CD4-positive, alpha-beta T cell (primary cell): ENCODE data around the gene RPTN. TPM values are rescaled to one million over a fixed set of nuclear protein-coding genes. Genes with fewer than 3 reads are reported as not detected.

Experiments used
- ATAC-seq: fragments of 200-7000 bp; cut with Tn5 transposase; one replicate; pipeline ENCODE4 v1.10.0; 2022; ENCODE audit warnings: mild to moderate bottlenecking; ENCODE audit not compliant: poor library complexity
- CTCF ChIA-PET: fragments of 350-600 bp; sonication (Branson Sonifier 250); formaldehyde crosslinking; loops from one replicate; lab custom pipeline; 2021; ENCODE audit warnings: antibody characterized with exemption, inconsistent platforms; lab: Charles Lee
- POLR2A ChIA-PET: fragments of 350-600 bp; sonication (Branson Sonifier 250); formaldehyde crosslinking; loops from one replicate; lab custom pipeline; 2021; ENCODE audit warnings: antibody characterized with exemption, inconsistent platforms; lab: Charles Lee
- DNase-seq, 14 experiments: peaks; one replicate each; pipeline ENCODE4 v3.0.0-alpha.2; 2013 to 2020; ENCODE audit warnings: mixed read lengths in 2 of 14
- H3K27ac ChIP-seq, 2 donors: one replicate each; pipeline versions ENCODE4 v1.5.1 to v1.7.0; 2013; ENCODE audit warnings: low read length in 2 of 2, low read depth in 1 of 2, mild to moderate bottlenecking in 1 of 2
- H3K27me3 ChIP-seq, 2 experiments: 1 replicate in 1 of 2; 2 replicates in 1 of 2; pipeline versions ENCODE4 v1.6.1 to v1.7.0; 2013; ENCODE audit warnings: low read length in 2 of 2, control low read depth in 1 of 2, mild to moderate bottlenecking in 1 of 2, moderate library complexity in 1 of 2; ENCODE audit not compliant: insufficient read depth in 2 of 2, control insufficient read depth in 1 of 2
- H3K36me3 ChIP-seq: one replicate; pipeline ENCODE4 v1.6.1; 2013; ENCODE audit warnings: low read length, control low read depth; ENCODE audit not compliant: insufficient read depth
- H3K4me1 ChIP-seq: one replicate; pipeline ENCODE4 v1.6.1; 2013; ENCODE audit warnings: low read length, control low read depth; ENCODE audit not compliant: insufficient read depth
- H3K4me3 ChIP-seq: one replicate; pipeline ENCODE4 v1.5.1; 2013; ENCODE audit warnings: mild to moderate bottlenecking, low read length, moderate library complexity
- H3K9me3 ChIP-seq, 2 experiments: 1 replicate in 1 of 2; 2 replicates in 1 of 2; pipeline versions ENCODE4 v1.6.1 to v1.7.0; 2013; ENCODE audit warnings: low read length in 2 of 2, mild to moderate bottlenecking in 2 of 2, control low read depth in 1 of 2, moderate library complexity in 1 of 2; ENCODE audit not compliant: control insufficient read depth in 1 of 2, insufficient read depth in 1 of 2
- H3K27ac Mint-ChIP-seq: one replicate; pipeline ENCODE4 v1.8.0; 2020; ENCODE audit warnings: mixed read lengths
- H3K27me3 Mint-ChIP-seq: one replicate; pipeline ENCODE4 v1.8.0; 2021; ENCODE audit warnings: mixed read lengths
- H3K36me3 Mint-ChIP-seq: one replicate; pipeline ENCODE4 v1.8.0; 2021; ENCODE audit warnings: low read depth, mixed read lengths
- H3K4me1 Mint-ChIP-seq: one replicate; pipeline ENCODE4 v1.8.0; 2021; ENCODE audit warnings: low read depth, mixed read lengths
- H3K4me3 Mint-ChIP-seq: one replicate; pipeline ENCODE4 v1.8.0; 2020; ENCODE audit warnings: mild to moderate bottlenecking, mixed read lengths
- H3K9me3 Mint-ChIP-seq: one replicate; pipeline ENCODE4 v1.8.0; 2020; ENCODE audit warnings: mixed read lengths
- intact Hi-C, 2 experiments: fragments of 100-400 bp; cut with DNase I in 1 of 2; cut with micrococcal nuclease in 1 of 2; formaldehyde crosslinking; loops; one replicate each; pipeline versions ENCODE4 v1.15.1 to v1.9.0; 2023 to 2025; cut with DNase I, micrococcal nuclease
- total RNA-seq, 174 experiments: library from RNA in 2 of 174; stranded (reverse) in 2 of 174; gene quantifications; one replicate each; pipeline ENCODE4 v1.2.3 and lab custom pipeline; 2021 to 2026
- TF ChIP-seq, protein P1 (sequence below): fragments of 200-600 bp; IDR thresholded peaks from one replicate; pipeline ENCODE4 v1.8.0; 2022; ENCODE audit warnings: antibody characterized with exemption, mild to moderate bottlenecking

Gene RPTN
- total RNA-seq, 2 experiments from 2014 or later, result not detected

DNA sequence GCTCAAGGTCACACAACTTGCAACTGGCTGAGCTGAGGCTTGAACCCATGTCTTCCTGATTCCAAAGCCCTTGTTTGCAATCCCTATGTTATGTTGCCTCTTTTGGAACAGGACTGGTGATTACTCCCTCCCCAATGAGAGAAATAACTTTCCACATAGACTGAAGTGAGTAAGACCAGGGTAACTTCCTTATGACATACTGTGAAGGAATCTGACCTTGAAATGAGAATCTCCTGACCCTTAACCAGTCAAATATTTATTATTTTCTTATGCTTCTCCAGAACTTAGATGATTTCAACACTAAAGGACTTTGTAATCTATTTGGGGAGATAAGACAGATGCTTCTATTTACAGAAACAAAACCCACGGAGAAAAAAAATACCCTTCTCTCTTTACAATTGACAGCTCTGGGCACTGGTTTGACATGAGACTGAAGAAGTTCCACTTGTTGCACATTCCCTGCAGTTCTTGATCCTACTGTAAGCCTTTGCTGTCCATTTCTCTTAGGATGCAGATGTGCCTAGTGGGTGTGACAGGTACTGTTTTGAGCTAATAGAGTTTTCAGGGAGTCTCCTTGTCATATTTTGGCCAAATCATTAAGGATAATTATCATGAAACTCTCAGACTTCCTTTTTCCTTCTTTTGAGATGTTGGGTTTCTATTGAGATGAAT lies 3.9 kb upstream of the RPTN start:
- no peak for DNase-seq
- no peaks in the 10 kb centered on the region for H3K36me3 Mint-ChIP-seq
- POLR2A ChIA-PET, result no interaction called here

DNA sequence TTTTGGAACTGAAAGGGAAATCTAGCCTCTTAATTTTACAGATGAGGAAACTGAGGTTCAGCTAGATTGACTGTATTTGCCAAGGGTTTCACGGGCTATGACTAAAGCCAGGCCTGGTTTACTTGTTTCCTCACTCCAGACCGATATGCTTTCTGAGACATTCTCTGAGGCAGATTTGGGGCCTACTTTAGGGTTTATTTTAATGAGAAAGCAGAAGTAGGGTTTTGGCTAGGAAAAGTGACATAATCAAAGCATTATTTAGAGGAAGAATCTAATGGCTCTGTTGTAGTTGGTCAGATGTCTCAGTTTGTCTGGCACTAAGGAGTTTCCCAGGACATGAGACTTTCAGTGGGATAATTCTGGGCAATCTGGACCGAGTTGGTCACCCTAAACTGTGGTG lies 1.5 kb upstream of the RPTN start:
- Mint-ChIP-seq H3K4me3 (no peak overlapping the region), H3K9me3 (no peaks in the 10 kb centered on the region), H3K4me1 (peaks cover 3% of the 10 kb centered on the region), H3K36me3 (no peaks in the 10 kb centered on the region), H3K27me3 (no peaks in the 10 kb centered on the region), H3K27ac (no peak overlapping the region)
- H3K27me3 ChIP-seq, result no peaks in the 10 kb centered on the region
- ChIA-PET POLR2A (no interaction called here), CTCF (interaction anchor here (0.5 kb wide), 1 partner anchor 59 kb away, joined by 4 read pairs; no protein-coding TSS in a partner anchor)
- ATAC-seq (no peak), DNase-seq (peak in 2 of 14 experiments; percentile 41 to 45)
- TF ChIP-seq, protein P1, sequence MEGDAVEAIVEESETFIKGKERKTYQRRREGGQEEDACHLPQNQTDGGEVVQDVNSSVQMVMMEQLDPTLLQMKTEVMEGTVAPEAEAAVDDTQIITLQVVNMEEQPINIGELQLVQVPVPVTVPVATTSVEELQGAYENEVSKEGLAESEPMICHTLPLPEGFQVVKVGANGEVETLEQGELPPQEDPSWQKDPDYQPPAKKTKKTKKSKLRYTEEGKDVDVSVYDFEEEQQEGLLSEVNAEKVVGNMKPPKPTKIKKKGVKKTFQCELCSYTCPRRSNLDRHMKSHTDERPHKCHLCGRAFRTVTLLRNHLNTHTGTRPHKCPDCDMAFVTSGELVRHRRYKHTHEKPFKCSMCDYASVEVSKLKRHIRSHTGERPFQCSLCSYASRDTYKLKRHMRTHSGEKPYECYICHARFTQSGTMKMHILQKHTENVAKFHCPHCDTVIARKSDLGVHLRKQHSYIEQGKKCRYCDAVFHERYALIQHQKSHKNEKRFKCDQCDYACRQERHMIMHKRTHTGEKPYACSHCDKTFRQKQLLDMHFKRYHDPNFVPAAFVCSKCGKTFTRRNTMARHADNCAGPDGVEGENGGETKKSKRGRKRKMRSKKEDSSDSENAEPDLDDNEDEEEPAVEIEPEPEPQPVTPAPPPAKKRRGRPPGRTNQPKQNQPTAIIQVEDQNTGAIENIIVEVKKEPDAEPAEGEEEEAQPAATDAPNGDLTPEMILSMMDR, result no peak
- no peaks in the 10 kb centered on the region for H3K36me3 ChIP-seq
- H3K4me1 ChIP-seq, result no peaks in the 10 kb centered on the region
- H3K9me3 ChIP-seq, result no peaks in the 10 kb centered on the region
- no peak overlapping the region for H3K27ac ChIP-seq
- no peak overlapping the region for H3K4me3 ChIP-seq
- intact Hi-C loops, result no loop called here

More for the DNA sequence above, 3.9 kb upstream of the RPTN start:
- Histone ChIP-seq H3K27me3 (peaks cover 0 to 4% of the 10 kb centered on the region in 2 experiments), H3K4me1 (no peaks in the 10 kb centered on the region), H3K9me3 (no peaks in the 10 kb centered on the region), H3K36me3 (no peaks in the 10 kb centered on the region), H3K27ac (no peak overlapping the region), H3K4me3 (no peak overlapping the region)
- Mint-ChIP-seq H3K4me1 (peaks cover 7% of the 10 kb centered on the region), H3K9me3 (no peaks in the 10 kb centered on the region), H3K4me3 (no peak overlapping the region), H3K27ac (no peak overlapping the region), H3K27me3 (no peaks in the 10 kb centered on the region)
- CTCF ChIA-PET, result interaction anchor here (1.1 kb wide), 1 partner anchor 10 kb away, joined by 3 read pairs; no protein-coding TSS in a partner anchor
- intact Hi-C loops, result no loop called here
- no peak for ATAC-seq
- TF ChIP-seq, protein P1, result no peak

DNA sequence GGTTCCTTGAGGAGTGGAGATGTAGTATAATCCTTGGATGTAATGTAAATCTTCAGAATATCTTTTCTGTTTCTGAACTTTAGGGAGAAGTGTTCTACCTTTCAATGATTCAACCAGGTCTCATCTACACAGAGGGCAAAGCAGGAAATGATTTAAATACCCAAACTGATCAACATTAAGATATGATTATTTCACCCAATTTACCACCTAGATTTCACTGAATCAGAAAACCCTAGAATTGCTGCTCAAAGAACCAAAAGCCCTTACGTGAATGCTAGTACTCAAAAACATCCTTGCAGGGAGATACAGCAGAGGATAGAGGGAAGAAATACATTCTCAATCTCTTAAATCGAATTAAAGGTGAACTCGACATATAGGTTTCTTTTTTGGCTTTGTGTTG lies 5.0 kb downstream of the RPTN start:
- Mint-ChIP-seq H3K36me3 (no peaks in the 10 kb centered on the region), H3K4me3 (no peak overlapping the region), H3K4me1 (no peaks in the 10 kb centered on the region), H3K9me3 (no peaks in the 10 kb centered on the region), H3K27ac (no peak overlapping the region), H3K27me3 (peaks cover 9% of the 10 kb centered on the region)
- ATAC-seq, result no peak
- H3K4me3 ChIP-seq, result no peak overlapping the region
- peaks cover 7% of the 10 kb centered on the region for H3K4me1 ChIP-seq
- peaks cover 0 to under 1% of the 10 kb centered on the region in 2 experiments for H3K9me3 ChIP-seq
- ChIA-PET POLR2A (no interaction called here), CTCF (no interaction called here)
- no peaks in the 10 kb centered on the region for H3K27me3 ChIP-seq
- no peak overlapping the region for H3K27ac ChIP-seq
- no peak for DNase-seq
- TF ChIP-seq, protein P1, result no peak
- intact Hi-C loops, result no loop called here
- no peaks in the 10 kb centered on the region for H3K36me3 ChIP-seq
